Measurements from ENCODE around the gene SOS2. TPM values are rescaled to one million over a fixed set of nuclear protein-coding genes. Genes with fewer than 3 reads are reported as not detected.

SOS2 gene
- total RNA-seq, 1 experiment from 2014 or later, result 9.4 TPM

DNA sequence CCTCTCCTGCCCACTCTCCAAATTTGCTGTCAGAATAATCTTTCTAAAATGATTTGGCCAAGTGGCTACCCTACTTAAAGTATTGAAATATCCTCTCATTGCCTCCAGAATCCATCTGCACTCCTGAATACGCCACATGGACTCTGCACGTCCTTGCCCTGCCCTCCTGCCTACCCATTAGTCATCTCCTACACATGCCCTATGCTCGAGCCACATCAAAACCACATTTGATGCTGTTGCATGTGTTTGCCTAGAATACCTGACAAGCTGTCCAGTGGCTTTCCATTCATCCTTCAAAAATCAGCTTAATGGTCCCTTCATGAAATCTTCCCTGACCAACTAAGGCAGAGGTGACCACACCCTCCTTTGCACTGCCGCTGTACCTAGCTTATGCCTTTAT lies 132.0 kb downstream of the SOS2 start:
- H2BK12ac ChIP-seq (ENCODE audit: insufficient read length, low read depth, low read length), result no peak overlapping the region
- TF ChIP-seq, protein P1, sequence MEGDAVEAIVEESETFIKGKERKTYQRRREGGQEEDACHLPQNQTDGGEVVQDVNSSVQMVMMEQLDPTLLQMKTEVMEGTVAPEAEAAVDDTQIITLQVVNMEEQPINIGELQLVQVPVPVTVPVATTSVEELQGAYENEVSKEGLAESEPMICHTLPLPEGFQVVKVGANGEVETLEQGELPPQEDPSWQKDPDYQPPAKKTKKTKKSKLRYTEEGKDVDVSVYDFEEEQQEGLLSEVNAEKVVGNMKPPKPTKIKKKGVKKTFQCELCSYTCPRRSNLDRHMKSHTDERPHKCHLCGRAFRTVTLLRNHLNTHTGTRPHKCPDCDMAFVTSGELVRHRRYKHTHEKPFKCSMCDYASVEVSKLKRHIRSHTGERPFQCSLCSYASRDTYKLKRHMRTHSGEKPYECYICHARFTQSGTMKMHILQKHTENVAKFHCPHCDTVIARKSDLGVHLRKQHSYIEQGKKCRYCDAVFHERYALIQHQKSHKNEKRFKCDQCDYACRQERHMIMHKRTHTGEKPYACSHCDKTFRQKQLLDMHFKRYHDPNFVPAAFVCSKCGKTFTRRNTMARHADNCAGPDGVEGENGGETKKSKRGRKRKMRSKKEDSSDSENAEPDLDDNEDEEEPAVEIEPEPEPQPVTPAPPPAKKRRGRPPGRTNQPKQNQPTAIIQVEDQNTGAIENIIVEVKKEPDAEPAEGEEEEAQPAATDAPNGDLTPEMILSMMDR (conservative IDR thresholded peaks at IDR 0.05), result no peak
- no peak overlapping the region for H4K91ac ChIP-seq (ENCODE audit: insufficient read length, low read depth, low read length)
- H2BK15ac ChIP-seq (ENCODE audit: low read depth, low read length), result no peak overlapping the region
- no peak overlapping the region for H2AK5ac ChIP-seq (ENCODE audit: insufficient read length, low read length)
- H3K4me1 ChIP-seq (ENCODE audit: insufficient read depth, low read length), result no peaks in the 10 kb centered on the region; the same call in 1 of the 2 replicates
- no peaks in the 10 kb centered on the region for H3K23me2 ChIP-seq (ENCODE audit: insufficient read length, low read depth, low read length, poor library complexity, severe bottlenecking)
- H3K9me3 ChIP-seq (ENCODE audit: control insufficient read depth, low read depth, low read length), result no peaks in the 10 kb centered on the region
- no peak overlapping the region for H3K27ac ChIP-seq (ENCODE audit: insufficient read length, low read depth, low read length)
- Mint-ChIP-seq H3K36me3 (ENCODE audit: insufficient read depth in 1 of 3, low read depth in 3 of 3) (no peaks in the 10 kb centered on the region), H3K27ac (no peak overlapping the region; a peak in 1 of 7 replicates), H3K4me1 (no peaks in the 10 kb centered on the region), H3K4me3 (no peak overlapping the region), H3K9me3 (no peaks in the 10 kb centered on the region), H3K27me3 (ENCODE audit: low read depth) (no peaks in the 10 kb centered on the region)
- DNase-seq, result no peak
- no peak overlapping the region for H2AFZ ChIP-seq (ENCODE audit: low read length)
- H3K79me1 ChIP-seq (ENCODE audit: insufficient read depth, low read depth, low read length, poor library complexity, severe bottlenecking), result no peaks in the 10 kb centered on the region
- no peak overlapping the region for H3K18ac ChIP-seq (ENCODE audit: insufficient read length, low read depth, low read length)
- no CpG with 5 or more reads among the region's 4 CpGs for WGBS (ENCODE audit: extremely low coverage, insufficient read length, low lambda C conversion rate)
- no peak overlapping the region for H3K4me2 ChIP-seq (ENCODE audit: insufficient read depth, insufficient read length, low read length)
- H3T11ph ChIP-seq (ENCODE audit: low read length), result no peak overlapping the region
- no peak overlapping the region for H2BK20ac ChIP-seq (ENCODE audit: low read depth, low read length, poor library complexity, severe bottlenecking)
- H3K27me3 ChIP-seq (ENCODE audit: insufficient read depth, low read length), result no peaks in the 10 kb centered on the region
- H2BK120ac ChIP-seq (ENCODE audit: low read depth, low read length, poor library complexity, severe bottlenecking), result no peak overlapping the region
- H4K20me1 ChIP-seq (ENCODE audit: control insufficient read depth, insufficient read depth, insufficient read length), result no peaks in the 10 kb centered on the region
- H4K8ac ChIP-seq (replicated peaks; ENCODE audit: insufficient read length, low read depth, low read length), result no peak overlapping the region
- no peak overlapping the region for H2BK5ac ChIP-seq (ENCODE audit: insufficient read length, low read length)
- H3K14ac ChIP-seq (ENCODE audit: insufficient read depth, low read length), result no peak overlapping the region
- no peak overlapping the region for H3K56ac ChIP-seq (ENCODE audit: insufficient read length, low read depth, low read length)
- no peak overlapping the region for H3K9ac ChIP-seq (ENCODE audit: extremely low read depth, insufficient read length, low read length)
- H4K5ac ChIP-seq (ENCODE audit: insufficient read length, low read depth, low read length), result no peak overlapping the region
- H3K79me2 ChIP-seq (ENCODE audit: insufficient read depth, low read length), result no peaks in the 10 kb centered on the region
- H3K23ac ChIP-seq (ENCODE audit: insufficient read length, low read depth, low read length), result no peak overlapping the region
- no peak overlapping the region for H3K4ac ChIP-seq (ENCODE audit: low read depth, low read length)

Data from H9 (cell line).